BE2C (cell line): ENCODE measurements around the gene NRGN.
A peak's percentile ranks its signal among the peaks of the same experiment; 100 is the strongest.

Source experiments
- DNase-seq: peaks from one replicate; pipeline ENCODE4 v3.0.0-alpha.2; 2020
- H3K27me3 ChIP-seq: fragments of 250-450 bp; sonication (Bioruptor Pico); 2 replicates; pipeline ENCODE4 v1.5.1; 2020; ENCODE audit warnings: mild to moderate bottlenecking
- H3K36me3 ChIP-seq: fragments of 250-450 bp; sonication (Bioruptor Pico); 2 replicates; pipeline ENCODE4 v1.5.1; 2020; ENCODE audit warnings: mild to moderate bottlenecking
- H3K4me1 ChIP-seq: fragments of 250-450 bp; sonication (Bioruptor Pico); 2 replicates; pipeline ENCODE4 v1.5.1; 2020
- H3K4me3 ChIP-seq: 2 replicates; pipeline ENCODE4 v1.5.1; 2011; ENCODE audit warnings: low read depth, low read length
- H3K9me3 ChIP-seq: fragments of 250-450 bp; sonication (Bioruptor Pico); 2 replicates; pipeline ENCODE4 v1.5.1; 2020
- CTCF ChIP-seq: IDR thresholded peaks from 2 replicates; pipeline ENCODE4 v1.5.1; 2012; ENCODE audit warnings: mild to moderate bottlenecking, low read depth, low read length

The NRGN gene

GRCh38 chr11:124784051-124784450, 44.3 kb downstream of the NRGN start:
- no peak for DNase-seq
- Histone ChIP-seq H3K9me3 (no peaks in the 10 kb centered on the region), H3K36me3 (no peaks in the 10 kb centered on the region), H3K27me3 (no peaks in the 10 kb centered on the region), H3K4me1 (no peaks in the 10 kb centered on the region), H3K4me3 (no peak overlapping the region)
- TF ChIP-seq CTCF: no peak

- Histone ChIP-seq H3K36me3 (no peaks in the 10 kb centered on the region), H3K9me3 (no peaks in the 10 kb centered on the region), H3K4me3 (no peak overlapping the region), H3K4me1 (no peaks in the 10 kb centered on the region), H3K27me3 (no peaks in the 10 kb centered on the region)
- TF ChIP-seq CTCF: no peak
- DNase-seq: no peak
These were observed 48.8 kb downstream of the NRGN start for GRCh38 chr11:124788521-124788920.

- no peaks in the 10 kb centered on the region for H3K36me3 ChIP-seq
- no peak for DNase-seq
- TF ChIP-seq CTCF: no peak
- no peaks in the 10 kb centered on the region for H3K4me1 ChIP-seq
- H3K27me3 ChIP-seq: no peaks in the 10 kb centered on the region
- no peaks in the 10 kb centered on the region for H3K9me3 ChIP-seq
- H3K4me3 ChIP-seq: no peak overlapping the region
These were observed 52.0 kb downstream of the NRGN start for GRCh38 chr11:124791626-124792341.

- Histone ChIP-seq H3K27me3 (no peaks in the 10 kb centered on the region), H3K4me3 (no peak overlapping the region), H3K4me1 (no peaks in the 10 kb centered on the region), H3K9me3 (no peaks in the 10 kb centered on the region), H3K36me3 (no peaks in the 10 kb centered on the region)
- TF ChIP-seq CTCF: peak; percentile 84
- DNase-seq: peak; percentile 22
These were observed 53.9 kb downstream of the NRGN start for GRCh38 chr11:124793466-124794278.

- Histone ChIP-seq H3K27me3 (no peaks in the 10 kb centered on the region), H3K9me3 (no peaks in the 10 kb centered on the region), H3K36me3 (no peaks in the 10 kb centered on the region), H3K4me1 (no peaks in the 10 kb centered on the region), H3K4me3 (no peak overlapping the region)
- TF ChIP-seq CTCF: no peak
- no peak for DNase-seq
These were observed 56.6 kb downstream of the NRGN start for GRCh38 chr11:124796312-124796711.
